Measurements from ENCODE around the gene TTC9C. TPM values are rescaled to one million over a fixed set of nuclear protein-coding genes. Genes with fewer than 3 reads are reported as not detected.
A peak's percentile ranks its signal among the peaks of the same experiment; 100 is the strongest.

Gene TTC9C
- total RNA-seq, 1 donor from 2014 or later = 35.7 TPM

DNA sequence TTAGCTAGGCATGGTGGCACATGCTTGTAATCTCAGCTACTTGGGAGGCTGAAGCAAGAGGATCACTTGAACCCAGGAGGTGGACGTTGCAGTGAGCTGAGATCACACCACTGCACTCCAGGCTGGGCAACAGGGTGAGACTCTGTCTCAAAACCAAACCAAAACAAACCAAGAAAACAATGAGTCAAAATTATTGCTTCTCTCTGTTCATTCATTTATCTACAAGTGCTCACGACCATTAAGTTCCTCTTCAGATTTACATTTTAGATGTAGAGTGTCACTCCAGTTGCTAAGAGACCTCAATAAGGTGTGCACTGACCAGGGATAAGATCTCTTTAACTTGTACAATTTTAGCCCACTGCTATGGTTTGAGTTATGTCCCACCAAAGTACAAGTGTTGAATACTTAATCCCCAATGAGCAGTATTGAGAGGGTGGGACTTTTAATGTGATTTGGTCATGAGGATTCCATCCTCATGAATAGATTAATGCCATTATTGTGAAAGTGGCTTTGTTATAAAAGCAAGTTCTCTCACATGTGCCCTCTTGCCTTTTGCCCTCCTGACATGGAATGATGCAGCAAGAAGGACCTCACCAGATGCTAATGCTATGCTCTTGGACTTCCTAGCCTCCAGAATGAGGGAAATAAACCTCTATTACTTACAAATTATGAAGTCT lies 8.8 kb upstream of the TTC9C start:
- DNase-seq (ENCODE audit: low read depth) = no peak
- no peak overlapping the region for H3K4me3 ChIP-seq (ENCODE audit: low read depth, low read length)
- TF ChIP-seq CTCF (conservative IDR thresholded peaks at IDR 0.05; ENCODE audit: low read depth, low read length) = no peak

- no peak for TF ChIP-seq CTCF (conservative IDR thresholded peaks at IDR 0.05; ENCODE audit: low read depth, low read length)
- DNase-seq (ENCODE audit: low read depth) = no peak
- no peak overlapping the region for H3K4me3 ChIP-seq (ENCODE audit: low read depth, low read length)
Measured at GRCh38 chr11:62721994-62722393, 6.3 kb upstream of the TTC9C start.

GRCh38 chr11:62724171-62724570 lies 4.1 kb upstream of the TTC9C start:
- H3K4me3 ChIP-seq (ENCODE audit: low read depth, low read length) = peak overlapping the region; percentile 90
- no peak for DNase-seq (ENCODE audit: low read depth)
- TF ChIP-seq CTCF (conservative IDR thresholded peaks at IDR 0.05; ENCODE audit: low read depth, low read length) = no peak

DNA sequence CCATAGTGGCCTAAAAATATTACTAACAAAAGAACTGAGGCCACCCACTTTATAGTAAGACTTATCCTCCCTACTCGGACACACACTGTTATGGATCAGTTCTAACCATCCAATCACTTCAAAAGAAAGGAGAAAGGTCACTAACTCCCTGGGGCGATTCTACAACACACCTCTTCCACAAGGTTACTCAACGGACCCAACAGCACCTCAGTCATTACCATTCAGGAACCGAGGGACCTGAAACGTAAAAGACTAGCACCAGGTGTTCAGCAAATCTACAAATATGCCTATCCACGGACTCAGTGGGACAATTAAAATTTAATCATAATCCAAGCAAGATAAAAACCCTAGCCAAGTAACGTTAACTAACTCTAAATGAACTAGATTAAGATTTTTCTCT lies 2.6 kb upstream of the TTC9C start:
- DNase-seq (ENCODE audit: low read depth) = no peak
- no peak for TF ChIP-seq CTCF (conservative IDR thresholded peaks at IDR 0.05; ENCODE audit: low read depth, low read length)
- H3K4me3 ChIP-seq (ENCODE audit: low read depth, low read length) = peak overlapping the region; percentile 90

GRCh38 chr11:62726156-62726914 lies 2.0 kb upstream of the TTC9C start:
- peak overlapping the region; percentile 90 for H3K4me3 ChIP-seq (ENCODE audit: low read depth, low read length)
- DNase-seq (ENCODE audit: low read depth) = no peak
- no peak for TF ChIP-seq CTCF (conservative IDR thresholded peaks at IDR 0.05; ENCODE audit: low read depth, low read length)

GRCh38 chr11:62726915-62727164 lies 1.4 kb upstream of the TTC9C start:
- no peak for DNase-seq (ENCODE audit: low read depth)
- no peak for TF ChIP-seq CTCF (conservative IDR thresholded peaks at IDR 0.05; ENCODE audit: low read depth, low read length)
- H3K4me3 ChIP-seq (ENCODE audit: low read depth, low read length) = peak overlapping the region; percentile 90

Measured in epithelial cell of proximal tubule (primary cell).